GM23338 (cell line): ENCODE measurements around the gene PIEZO2. TPM values are rescaled to one million over a fixed set of nuclear protein-coding genes. Genes with fewer than 3 reads are reported as not detected.
A peak's percentile ranks its signal among the peaks of the same experiment; 100 is the strongest.
"Not testable (repeated sequence)": the region's sequence is repeated elsewhere in the genome, so short reads cannot be mapped to it uniquely, and the experiment has no call there.

Experiments used
- ATAC-seq: fragments of 200-7000 bp; cut with Tn5 transposase; 3 replicates; pipeline ENCODE4 v1.9.1; 2020
- DNase-seq: peaks from one replicate; pipeline ENCODE4 v3.0.0-alpha.2; 2015; ENCODE audit warnings: low spot score
- H2AFZ ChIP-seq: fragments of 200-600 bp; sonication (generic); 2 replicates; pipeline ENCODE4 v1.8.0; 2016; ENCODE audit warnings: antibody characterized with exemption, mild to moderate bottlenecking, moderate library complexity
- H3F3A ChIP-seq: fragments of 200-600 bp; sonication (generic); replicated peaks from 2 replicates; pipeline ENCODE4 v1.8.0; 2017; ENCODE audit warnings: antibody characterized with exemption, mixed run types, low read depth
- H3K27ac ChIP-seq: fragments of 200-600 bp; sonication (generic); 2 replicates; pipeline ENCODE4 v1.6.1; 2016; ENCODE audit warnings: low read depth
- H3K27me3 ChIP-seq: fragments of 200-600 bp; sonication (generic); 2 replicates; pipeline ENCODE4 v1.8.0; 2016; ENCODE audit warnings: mild to moderate bottlenecking, mixed run types, moderate library complexity; ENCODE audit not compliant: insufficient read depth
- H3K36me3 ChIP-seq: fragments of 200-600 bp; sonication (generic); 2 replicates; pipeline ENCODE4 v1.8.0; 2016; ENCODE audit warnings: mild to moderate bottlenecking; ENCODE audit not compliant: insufficient read depth
- H3K4me1 ChIP-seq: fragments of 200-600 bp; sonication (generic); 2 replicates; pipeline ENCODE4 v1.8.0; 2016; ENCODE audit warnings: mild to moderate bottlenecking, moderate library complexity; ENCODE audit not compliant: insufficient read depth
- H3K4me2 ChIP-seq: fragments of 200-600 bp; sonication (generic); 2 replicates; pipeline ENCODE4 v1.7.1; 2017; ENCODE audit warnings: mixed run types
- H3K4me3 ChIP-seq: fragments of 200-600 bp; sonication (generic); 2 replicates; pipeline ENCODE4 v1.6.1; 2016; ENCODE audit warnings: mixed run types
- H3K79me2 ChIP-seq: fragments of 200-600 bp; sonication (generic); replicated peaks from 2 replicates; pipeline ENCODE4 v1.8.0; 2017; ENCODE audit warnings: mild to moderate bottlenecking; ENCODE audit not compliant: insufficient read depth
- H3K9me2 ChIP-seq: fragments of 200-600 bp; sonication (generic); 2 replicates; pipeline ENCODE4 v1.8.0; 2017; ENCODE audit not compliant: insufficient read depth
- H4K20me1 ChIP-seq: fragments of 200-600 bp; sonication (generic); replicated peaks from 2 replicates; pipeline ENCODE4 v1.8.0; 2017; ENCODE audit warnings: mild to moderate bottlenecking; ENCODE audit not compliant: insufficient read depth
- H3K27ac Mint-ChIP-seq: 2 replicates; pipeline ENCODE4 v1.8.0; 2020; ENCODE audit warnings: inconsistent platforms, mild to moderate bottlenecking, moderate library complexity, mixed read lengths
- H3K27me3 Mint-ChIP-seq: 3 replicates; pipeline ENCODE4 v1.8.0; 2022; ENCODE audit warnings: low read depth, mild to moderate bottlenecking, moderate library complexity, mixed read lengths, inconsistent platforms; ENCODE audit not compliant: insufficient read depth, poor library complexity
- H3K36me3 Mint-ChIP-seq: 3 replicates; pipeline ENCODE4 v1.8.0; 2021; ENCODE audit warnings: low read depth, mild to moderate bottlenecking, inconsistent platforms, moderate library complexity, mixed read lengths
- H3K4me1 Mint-ChIP-seq: 3 replicates; pipeline ENCODE4 v1.8.0; 2020; ENCODE audit warnings: mild to moderate bottlenecking, inconsistent platforms, mixed read lengths
- H3K4me3 Mint-ChIP-seq: 3 replicates; pipeline ENCODE4 v1.8.0; 2021; ENCODE audit warnings: moderate library complexity, mild to moderate bottlenecking, inconsistent platforms, mixed read lengths
- H3K9me3 Mint-ChIP-seq: 3 replicates; pipeline ENCODE4 v1.8.0; 2020; ENCODE audit warnings: moderate library complexity, mild to moderate bottlenecking, inconsistent platforms, mixed read lengths
- CREB1 ChIP-seq: fragments of 250-450 bp; sonication (Bioruptor Pico); IDR thresholded peaks from 2 replicates; pipeline ENCODE4 v1.5.0; 2020; ENCODE audit warnings: low read depth, mild to moderate bottlenecking, moderate library complexity
- CTCF ChIP-seq, 2 experiments: fragments of 200-600 bp in 1 of 2; sonication (generic) in 1 of 2; conservative IDR thresholded peaks; 2 replicates each; pipeline versions ENCODE4 v1.5.1 to v1.6.1; 2016 to 2017; ENCODE audit warnings: antibody characterized with exemption in 2 of 2, low read depth in 2 of 2, mild to moderate bottlenecking in 2 of 2, moderate library complexity in 1 of 2
- ETS1 ChIP-seq: IDR thresholded peaks from 2 replicates; pipeline ENCODE4 v1.6.1; 2016; ENCODE audit warnings: antibody characterized with exemption
- EZH2 ChIP-seq: fragments of 200-600 bp; sonication (generic); IDR thresholded peaks from one replicate; pipeline ENCODE4 v1.8.0; 2017; ENCODE audit warnings: antibody characterized with exemption, mild to moderate bottlenecking, low read depth; ENCODE audit not compliant: unreplicated experiment
- JUNB ChIP-seq: IDR thresholded peaks from one replicate; pipeline ENCODE4 v1.6.1; 2016; ENCODE audit warnings: antibody characterized with exemption; ENCODE audit not compliant: unreplicated experiment
- POLR2AphosphoS5 ChIP-seq: IDR thresholded peaks from 2 replicates; pipeline ENCODE4 v1.6.1; 2016; ENCODE audit warnings: antibody characterized with exemption, low read depth
- ZNF331 ChIP-seq: fragments of 250-450 bp; sonication (Bioruptor Pico); IDR thresholded peaks from 2 replicates; pipeline ENCODE4 v1.5.0; 2020; ENCODE audit warnings: low read depth, mild to moderate bottlenecking, moderate library complexity
- ZNF462 ChIP-seq: fragments of 250-450 bp; sonication (Bioruptor Pico); IDR thresholded peaks from 2 replicates; pipeline ENCODE4 v1.5.0; 2020; ENCODE audit warnings: mild to moderate bottlenecking, moderate library complexity
- polyA plus RNA-seq: library from polyadenylated mRNA; unstranded; fragments of >200 nt; fragmentation: Nextera tagmentation; extraction: Ambion mirVana; gene quantifications from 2 replicates; pipeline ENCODE4 v1.2.1, GENCODE V29; 2016
- total RNA-seq: library from RNA; depleted of rRNA; stranded (reverse); fragments of >200 nt; shearing (Covaris generic); gene quantifications from 2 replicates; pipeline ENCODE4 v1.2.3, GENCODE V29; 2014

Gene PIEZO2
- total and polyA plus RNA-seq, 2 experiments from 2014 or later: 4.8 to 8.2 TPM

GRCh38 chr18:10922712-10923111 lies 226.7 kb downstream of the PIEZO2 start:
- not testable (repeated sequence) for H3K27me3 Mint-ChIP-seq, H2AFZ ChIP-seq, H3K36me3 Mint-ChIP-seq, H3K79me2 ChIP-seq, H4K20me1 ChIP-seq, H3K9me3 Mint-ChIP-seq, H3K36me3 ChIP-seq, H3K27me3 ChIP-seq, H3F3A ChIP-seq, ATAC-seq, H3K27ac ChIP-seq, H3K9me2 ChIP-seq, H3K4me3 ChIP-seq, DNase-seq
- Histone ChIP-seq H3K4me2 (0 out of 2 replicates have a peak overlapping the region, but pooled peaks have one; percentile 29), H3K4me1 (peaks cover 18% of the 10 kb centered on the region)
- Mint-ChIP-seq H3K27ac (peak overlapping the region; percentile 64), H3K4me3 (peak overlapping the region; percentile 51; the same call in 1 of the 3 replicates), H3K4me1 (peaks cover 59% of the 10 kb centered on the region)

GRCh38 chr18:10920309-10920708 lies 229.1 kb downstream of the PIEZO2 start:
- not testable (repeated sequence) for H3K4me1 ChIP-seq, H4K20me1 ChIP-seq, ATAC-seq, H3K27ac ChIP-seq, H3K4me2 ChIP-seq, H3K4me3 Mint-ChIP-seq, H3K27me3 Mint-ChIP-seq, H3K36me3 ChIP-seq, H3K9me2 ChIP-seq, H2AFZ ChIP-seq, H3K36me3 Mint-ChIP-seq, H3K9me3 Mint-ChIP-seq, H3K27ac Mint-ChIP-seq, DNase-seq, H3K27me3 ChIP-seq, H3K79me2 ChIP-seq, H3K4me3 ChIP-seq, H3F3A ChIP-seq
- H3K4me1 Mint-ChIP-seq: peaks cover 38% of the 10 kb centered on the region

- H3K4me3 Mint-ChIP-seq: no peak overlapping the region
- peaks cover 3% of the 10 kb centered on the region; the same call in 1 of the 3 replicates for H3K9me3 Mint-ChIP-seq
- Histone ChIP-seq H3K4me1 (0 out of 2 replicates have a peak, but pooled peaks cover 2% of the 10 kb centered on the region), H3K9me2 (0 out of 2 replicates have a peak, but pooled peaks cover 7% of the 10 kb centered on the region), H3K36me3 (peaks cover 3% of the 10 kb centered on the region; the same call in 1 of the 2 replicates), H3K79me2 (no peaks in the 10 kb centered on the region), H4K20me1 (no peaks in the 10 kb centered on the region), H3K27me3 (no peaks in the 10 kb centered on the region), H3K4me3 (no peak overlapping the region), H3K27ac (no peak overlapping the region), H3K4me2 (no peak overlapping the region), H2AFZ (no peak overlapping the region), H3F3A (no peaks in the 10 kb centered on the region)
- H3K4me1 Mint-ChIP-seq: peaks cover 37% of the 10 kb centered on the region
- DNase-seq: no peak
- peaks cover 9% of the 10 kb centered on the region for H3K36me3 Mint-ChIP-seq
- no peak for ATAC-seq
- H3K27ac Mint-ChIP-seq: no peak overlapping the region
- no peaks in the 10 kb centered on the region for H3K27me3 Mint-ChIP-seq
- TF ChIP-seq JUNB (no peak), CTCF (conservative IDR thresholded peaks at IDR 0.05; ENCODE audit: low read depth in 2 of 2) (no peak), EZH2 (no peak), ETS1 (no peak), CREB1 (CRISPR knock-in tag) (no peak), ZNF462 (no peak), POLR2AphosphoS5 (no peak), ZNF331 (CRISPR knock-in tag) (no peak)
Measured at GRCh38 chr18:10919851-10920250, 229.5 kb downstream of the PIEZO2 start.
